K562 (cell line): Measurements from ENCODE around the gene SIK3. TPM values are rescaled to one million over a fixed set of nuclear protein-coding genes. Genes with fewer than 3 reads are reported as not detected.

Experiments
- CREM ChIP-seq: IDR thresholded peaks from 2 replicates; pipeline ENCODE4 v1.6.1; 2014; ENCODE audit warnings: antibody characterized with exemption, low read depth
- E2F3 ChIP-seq: fragments of 250-450 bp; sonication (Bioruptor Pico); IDR thresholded peaks from 2 replicates; pipeline ENCODE4 v1.4.0; 2020; ENCODE audit warnings: mild to moderate bottlenecking
- FOXA3 ChIP-seq, 2 experiments: fragments of 450-650 bp in 1 of 2; sonication (generic) in 1 of 2; formaldehyde crosslinking; IDR thresholded peaks in 1 of 2; conservative IDR thresholded peaks in 1 of 2; 2 replicates each; pipeline versions ENCODE4 v1.4.0 to v1.8.0; 2020 to 2022; ENCODE audit warnings: mild to moderate bottlenecking in 2 of 2, missing genetic modification reagents in 1 of 2
- GABPB1 ChIP-seq: sonication (generic); formaldehyde crosslinking; IDR thresholded peaks from 2 replicates; pipeline ENCODE4 v1.8.0; 2022; ENCODE audit warnings: mild to moderate bottlenecking, missing genetic modification reagents
- LCOR ChIP-seq: sonication (generic); formaldehyde crosslinking; IDR thresholded peaks from 2 replicates; pipeline ENCODE4 v1.8.0; 2022; ENCODE audit warnings: mild to moderate bottlenecking, missing genetic modification reagents
- NBN ChIP-seq: fragments of 450-650 bp; IDR thresholded peaks from 2 replicates; pipeline ENCODE4 v1.6.1; 2016; ENCODE audit warnings: low read depth, mild to moderate bottlenecking
- RBM25 ChIP-seq: fragments of 200-400 bp; formaldehyde crosslinking; IDR thresholded peaks from 2 replicates; pipeline ENCODE4 v1.6.1; 2018; ENCODE audit warnings: low read length, low read depth, moderate library complexity; ENCODE audit not compliant: severe bottlenecking
- SOX6 ChIP-seq: fragments of 450-650 bp; IDR thresholded peaks from 2 replicates; pipeline ENCODE4 v1.6.1; 2014; ENCODE audit warnings: mild to moderate bottlenecking
- TBP ChIP-seq: optimal IDR thresholded peaks from 2 replicates; pipeline ENCODE3; 2011; ENCODE audit warnings: low read depth, low read length, improper control_type of control experiment
- YY1 ChIP-seq, 3 experiments: IDR thresholded peaks; 2 replicates each; pipeline ENCODE4 v1.6.1; 2011; ENCODE audit warnings: low read length in 2 of 3, mild to moderate bottlenecking in 2 of 3, moderate library complexity in 2 of 3, borderline replicate concordance in 1 of 3, control low read depth in 1 of 3, low read depth in 1 of 3; ENCODE audit not compliant: insufficient read depth in 3 of 3, insufficient replicate concordance in 2 of 3, control insufficient read depth in 1 of 3, insufficient read length in 1 of 3; ENCODE audit errors: extremely low read depth in 1 of 3
- ZNF134 ChIP-seq: fragments of 250-450 bp; sonication (Bioruptor Pico); conservative IDR thresholded peaks from 2 replicates; pipeline ENCODE4 v1.4.0; 2020
- polyA plus RNA-seq, 8 experiments: library from polyadenylated mRNA; depleted of rRNA in 4 of 8; stranded (reverse) in 5 of 8; unstranded in 3 of 8; fragments of >200 nt; fragmentation: Nextera tagmentation in 2 of 8; fragmentation: Illumina TruSeq in 1 of 8; extraction: Ambion mirVana in 2 of 8; extraction: Trizol in 1 of 8; gene quantifications; 2 replicates each; pipeline versions ENCODE4 v1.2.1 to v1.2.3, GENCODE V29; 2011 to 2014; ENCODE audit warnings: inconsistent platforms in 1 of 8, missing spikeins in 1 of 8
- total RNA-seq, 7 experiments: library from RNA; depleted of rRNA in 6 of 7; stranded (reverse); fragments of >200 nt in 6 of 7; fragmentation: Illumina TruSeq in 2 of 7; extraction: Trizol in 2 of 7; gene quantifications; 2 replicates each; pipeline versions ENCODE4 v1.2.1 to v1.2.3, GENCODE V29; 2011 to 2021; ENCODE audit warnings: low replicate concordance in 1 of 7
- TF ChIP-seq, protein P1 (sequence below), 3 experiments: IDR thresholded peaks in 2 of 3; conservative IDR thresholded peaks in 1 of 3; 2 replicates each; pipeline ENCODE4 v1.5.1; 2011 to 2012; ENCODE audit warnings: low read length in 3 of 3, mild to moderate bottlenecking in 3 of 3, control low read depth in 2 of 3, improper control_type of control experiment in 1 of 3, inconsistent platforms in 1 of 3, low read depth in 1 of 3, mixed read lengths in 1 of 3, moderate library complexity in 1 of 3; ENCODE audit not compliant: insufficient read depth in 2 of 3
- TF ChIP-seq, protein P2 (sequence below), 3 experiments: fragments of 200-800 bp in 1 of 3; sonication (Bioruptor generic) in 1 of 3; sonication (generic) in 1 of 3; formaldehyde crosslinking in 1 of 3; IDR thresholded peaks; 2 replicates each; pipeline versions ENCODE4 v1.6.1 to v1.8.0; 2016 to 2022; ENCODE audit warnings: mild to moderate bottlenecking in 2 of 3, missing compliant biosample characterization in 2 of 3, missing genetic modification characterization in 2 of 3, missing genetic modification reagents in 1 of 3
- TF ChIP-seq, protein P3 (sequence below): sonication (generic); formaldehyde crosslinking; IDR thresholded peaks from 2 replicates; pipeline ENCODE4 v1.8.0; 2022; ENCODE audit warnings: mild to moderate bottlenecking, missing genetic modification reagents
- TF ChIP-seq, protein P4 (sequence below): fragments of 450-650 bp; formaldehyde crosslinking; IDR thresholded peaks from 2 replicates; pipeline ENCODE4 v1.4.0; 2020; ENCODE audit warnings: mild to moderate bottlenecking, moderate library complexity

Gene SIK3
- total and polyA plus RNA-seq, 9 of the 15 experiments (the other 6 are each of a cell fraction or from before 2014, with no cell fraction given): 1.6 to 21.6 (median 8.0) TPM

DNA sequence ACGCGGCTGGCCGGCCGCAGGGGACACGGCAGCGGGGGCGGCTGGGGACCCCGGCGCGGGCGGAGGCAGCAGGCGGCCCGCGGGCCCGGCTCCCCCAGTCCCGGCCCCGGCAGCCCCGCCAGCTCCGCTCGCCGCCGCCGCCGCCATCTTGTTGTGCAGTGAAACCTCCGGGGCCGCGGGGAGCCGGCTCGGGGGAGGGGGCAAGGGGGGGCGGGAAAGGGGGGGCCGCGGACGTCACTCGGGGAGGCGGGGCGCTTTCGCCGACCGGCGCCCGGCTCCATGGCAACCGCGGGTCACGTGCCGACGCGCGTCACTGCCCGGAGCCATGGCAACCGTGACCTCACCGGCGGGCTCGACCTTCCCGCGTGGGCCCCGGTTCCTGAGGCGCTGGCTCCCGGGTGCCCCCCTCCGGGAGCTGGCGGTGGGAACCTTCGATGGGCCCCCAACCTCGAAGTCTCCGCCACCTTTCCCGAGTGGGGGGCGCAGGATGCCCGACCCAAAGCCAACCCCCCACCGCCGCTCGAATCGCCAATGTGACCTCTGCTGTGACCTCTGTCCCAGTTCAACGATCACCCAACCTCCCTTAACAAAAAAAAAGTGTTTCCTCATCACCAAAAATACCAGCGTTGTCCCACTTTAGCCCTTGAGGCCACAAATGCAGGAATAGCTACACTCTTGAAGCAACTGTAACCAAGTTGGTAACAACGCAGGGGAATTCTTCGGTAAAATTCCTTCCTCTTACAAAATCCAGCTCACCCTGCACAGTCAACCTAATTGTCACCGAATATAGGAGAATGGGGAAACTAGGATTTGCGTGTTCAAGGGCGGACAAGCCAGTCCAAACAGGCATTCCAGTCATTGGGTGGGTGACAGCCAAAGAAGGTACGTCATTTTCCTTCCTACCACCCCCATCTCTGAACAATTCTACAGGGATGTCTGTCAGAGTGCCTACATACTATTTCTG is at the start of gene SIK3 (continued):
- TF ChIP-seq GABPB1 (peak; percentile 52; the same call in 1 of the 2 replicates), ZNF134 (CRISPR knock-in tag) (no peak), TBP (peak; percentile 47), LCOR (peak; percentile 41; the same call in 1 of the 2 replicates), RBM25 (peak; percentile 75), E2F3 (CRISPR knock-in tag) (peak; percentile 70; the same call in 1 of the 2 replicates), YY1 (IDR thresholded peaks at IDR 0.05; ENCODE audit: borderline replicate concordance in 1 of 3, control insufficient read depth in 1 of 3, extremely low read depth in 1 of 3, insufficient read depth in 3 of 3, insufficient read length in 1 of 3, insufficient replicate concordance in 2 of 3, low read depth in 1 of 3, low read length in 2 of 3) (peak; percentile 62 to 92 (median 86)), CREM (peak; percentile 96), FOXA3 (CRISPR knock-in tag; conservative IDR thresholded peaks at IDR 0.05 in 1 of 2, IDR thresholded peaks at IDR 0.05 in 1 of 2) (0 out of 4 replicates have a peak, but pooled peaks of 1 of the 2 experiments have one; percentile 58), NBN (0 out of 2 replicates have a peak, but pooled peaks have one; percentile 19), SOX6 (peak; percentile 20; the same call in 1 of the 2 replicates)
- TF ChIP-seq, protein P1, sequence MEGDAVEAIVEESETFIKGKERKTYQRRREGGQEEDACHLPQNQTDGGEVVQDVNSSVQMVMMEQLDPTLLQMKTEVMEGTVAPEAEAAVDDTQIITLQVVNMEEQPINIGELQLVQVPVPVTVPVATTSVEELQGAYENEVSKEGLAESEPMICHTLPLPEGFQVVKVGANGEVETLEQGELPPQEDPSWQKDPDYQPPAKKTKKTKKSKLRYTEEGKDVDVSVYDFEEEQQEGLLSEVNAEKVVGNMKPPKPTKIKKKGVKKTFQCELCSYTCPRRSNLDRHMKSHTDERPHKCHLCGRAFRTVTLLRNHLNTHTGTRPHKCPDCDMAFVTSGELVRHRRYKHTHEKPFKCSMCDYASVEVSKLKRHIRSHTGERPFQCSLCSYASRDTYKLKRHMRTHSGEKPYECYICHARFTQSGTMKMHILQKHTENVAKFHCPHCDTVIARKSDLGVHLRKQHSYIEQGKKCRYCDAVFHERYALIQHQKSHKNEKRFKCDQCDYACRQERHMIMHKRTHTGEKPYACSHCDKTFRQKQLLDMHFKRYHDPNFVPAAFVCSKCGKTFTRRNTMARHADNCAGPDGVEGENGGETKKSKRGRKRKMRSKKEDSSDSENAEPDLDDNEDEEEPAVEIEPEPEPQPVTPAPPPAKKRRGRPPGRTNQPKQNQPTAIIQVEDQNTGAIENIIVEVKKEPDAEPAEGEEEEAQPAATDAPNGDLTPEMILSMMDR (IDR thresholded peaks at IDR 0.05 in 2 of 3, conservative IDR thresholded peaks at IDR 0.05 in 1 of 3; ENCODE audit: insufficient read depth in 2 of 3, low read depth in 1 of 3, low read length in 3 of 3): peak; percentile 51 to 68 (median 65)
- TF ChIP-seq, protein P2, sequence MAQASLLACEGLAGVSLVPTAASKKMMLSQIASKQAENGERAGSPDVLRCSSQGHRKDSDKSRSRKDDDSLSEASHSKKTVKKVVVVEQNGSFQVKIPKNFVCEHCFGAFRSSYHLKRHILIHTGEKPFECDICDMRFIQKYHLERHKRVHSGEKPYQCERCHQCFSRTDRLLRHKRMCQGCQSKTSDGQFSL (CRISPR knock-in tag; IDR thresholded peaks at IDR 0.05): peak; percentile 58; the same call in 1 of the 2 replicates
- TF ChIP-seq, protein P2 (tag; IDR thresholded peaks at IDR 0.05): peak in 1 of 2 experiments; percentile 87; a peak in 2 of 4 replicates
- TF ChIP-seq, protein P3, sequence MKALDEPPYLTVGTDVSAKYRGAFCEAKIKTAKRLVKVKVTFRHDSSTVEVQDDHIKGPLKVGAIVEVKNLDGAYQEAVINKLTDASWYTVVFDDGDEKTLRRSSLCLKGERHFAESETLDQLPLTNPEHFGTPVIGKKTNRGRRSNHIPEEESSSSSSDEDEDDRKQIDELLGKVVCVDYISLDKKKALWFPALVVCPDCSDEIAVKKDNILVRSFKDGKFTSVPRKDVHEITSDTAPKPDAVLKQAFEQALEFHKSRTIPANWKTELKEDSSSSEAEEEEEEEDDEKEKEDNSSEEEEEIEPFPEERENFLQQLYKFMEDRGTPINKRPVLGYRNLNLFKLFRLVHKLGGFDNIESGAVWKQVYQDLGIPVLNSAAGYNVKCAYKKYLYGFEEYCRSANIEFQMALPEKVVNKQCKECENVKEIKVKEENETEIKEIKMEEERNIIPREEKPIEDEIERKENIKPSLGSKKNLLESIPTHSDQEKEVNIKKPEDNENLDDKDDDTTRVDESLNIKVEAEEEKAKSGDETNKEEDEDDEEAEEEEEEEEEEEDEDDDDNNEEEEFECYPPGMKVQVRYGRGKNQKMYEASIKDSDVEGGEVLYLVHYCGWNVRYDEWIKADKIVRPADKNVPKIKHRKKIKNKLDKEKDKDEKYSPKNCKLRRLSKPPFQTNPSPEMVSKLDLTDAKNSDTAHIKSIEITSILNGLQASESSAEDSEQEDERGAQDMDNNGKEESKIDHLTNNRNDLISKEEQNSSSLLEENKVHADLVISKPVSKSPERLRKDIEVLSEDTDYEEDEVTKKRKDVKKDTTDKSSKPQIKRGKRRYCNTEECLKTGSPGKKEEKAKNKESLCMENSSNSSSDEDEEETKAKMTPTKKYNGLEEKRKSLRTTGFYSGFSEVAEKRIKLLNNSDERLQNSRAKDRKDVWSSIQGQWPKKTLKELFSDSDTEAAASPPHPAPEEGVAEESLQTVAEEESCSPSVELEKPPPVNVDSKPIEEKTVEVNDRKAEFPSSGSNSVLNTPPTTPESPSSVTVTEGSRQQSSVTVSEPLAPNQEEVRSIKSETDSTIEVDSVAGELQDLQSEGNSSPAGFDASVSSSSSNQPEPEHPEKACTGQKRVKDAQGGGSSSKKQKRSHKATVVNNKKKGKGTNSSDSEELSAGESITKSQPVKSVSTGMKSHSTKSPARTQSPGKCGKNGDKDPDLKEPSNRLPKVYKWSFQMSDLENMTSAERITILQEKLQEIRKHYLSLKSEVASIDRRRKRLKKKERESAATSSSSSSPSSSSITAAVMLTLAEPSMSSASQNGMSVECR: peak; percentile 59
- TF ChIP-seq, protein P4, sequence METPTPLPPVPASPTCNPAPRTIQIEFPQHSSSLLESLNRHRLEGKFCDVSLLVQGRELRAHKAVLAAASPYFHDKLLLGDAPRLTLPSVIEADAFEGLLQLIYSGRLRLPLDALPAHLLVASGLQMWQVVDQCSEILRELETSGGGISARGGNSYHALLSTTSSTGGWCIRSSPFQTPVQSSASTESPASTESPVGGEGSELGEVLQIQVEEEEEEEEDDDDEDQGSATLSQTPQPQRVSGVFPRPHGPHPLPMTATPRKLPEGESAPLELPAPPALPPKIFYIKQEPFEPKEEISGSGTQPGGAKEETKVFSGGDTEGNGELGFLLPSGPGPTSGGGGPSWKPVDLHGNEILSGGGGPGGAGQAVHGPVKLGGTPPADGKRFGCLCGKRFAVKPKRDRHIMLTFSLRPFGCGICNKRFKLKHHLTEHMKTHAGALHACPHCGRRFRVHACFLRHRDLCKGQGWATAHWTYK: peak; percentile 66
